ENCODE results near the gene FAHD1. TPM values are rescaled to one million over a fixed set of nuclear protein-coding genes. Genes with fewer than 3 reads are reported as not detected.

The FAHD1 gene
- total and polyA plus RNA-seq, 9 of the 15 experiments (the other 6 are each of a cell fraction or from before 2014, with no cell fraction given) = 2.2 to 20.9 (median 10.7) TPM

DNA sequence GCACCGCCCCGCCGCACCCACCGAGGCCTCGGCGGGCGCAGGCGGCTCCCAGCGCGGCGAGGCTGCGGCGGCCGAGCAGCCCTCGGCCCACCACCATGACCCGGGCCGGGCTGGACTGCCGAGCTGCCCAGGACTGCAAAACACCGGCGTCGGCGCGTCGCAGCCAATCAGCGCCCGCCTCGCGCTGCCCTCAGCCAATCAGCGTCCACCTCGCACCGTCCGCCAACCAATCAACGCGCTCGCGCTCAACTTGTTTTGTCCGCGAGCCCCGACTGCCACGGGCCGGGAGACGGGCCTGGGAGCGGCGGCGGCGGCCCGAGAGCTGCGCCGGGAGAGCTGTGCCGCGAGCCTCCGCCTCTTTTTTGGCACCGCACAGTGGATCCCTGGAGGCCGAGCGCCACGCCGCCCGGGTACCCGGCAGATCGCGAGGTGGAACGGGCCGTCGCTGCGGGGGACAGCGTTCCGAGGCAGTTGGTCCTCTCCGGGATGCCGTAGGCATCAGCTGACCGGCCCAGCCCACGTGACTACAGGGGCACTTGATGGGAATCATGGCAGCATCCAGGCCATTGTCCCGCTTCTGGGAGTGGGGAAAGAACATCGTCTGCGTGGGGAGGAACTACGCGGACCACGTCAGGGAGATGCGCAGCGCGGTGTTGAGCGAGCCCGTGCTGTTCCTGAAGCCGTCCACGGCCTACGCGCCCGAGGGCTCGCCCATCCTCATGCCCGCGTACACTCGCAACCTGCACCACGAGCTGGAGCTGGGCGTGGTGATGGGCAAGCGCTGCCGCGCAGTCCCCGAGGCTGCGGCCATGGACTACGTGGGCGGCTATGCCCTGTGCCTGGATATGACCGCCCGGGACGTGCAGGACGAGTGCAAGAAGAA lies at the start of gene FAHD1, which contains the start of gene HAGH (continued):
- TF ChIP-seq, protein P1, sequence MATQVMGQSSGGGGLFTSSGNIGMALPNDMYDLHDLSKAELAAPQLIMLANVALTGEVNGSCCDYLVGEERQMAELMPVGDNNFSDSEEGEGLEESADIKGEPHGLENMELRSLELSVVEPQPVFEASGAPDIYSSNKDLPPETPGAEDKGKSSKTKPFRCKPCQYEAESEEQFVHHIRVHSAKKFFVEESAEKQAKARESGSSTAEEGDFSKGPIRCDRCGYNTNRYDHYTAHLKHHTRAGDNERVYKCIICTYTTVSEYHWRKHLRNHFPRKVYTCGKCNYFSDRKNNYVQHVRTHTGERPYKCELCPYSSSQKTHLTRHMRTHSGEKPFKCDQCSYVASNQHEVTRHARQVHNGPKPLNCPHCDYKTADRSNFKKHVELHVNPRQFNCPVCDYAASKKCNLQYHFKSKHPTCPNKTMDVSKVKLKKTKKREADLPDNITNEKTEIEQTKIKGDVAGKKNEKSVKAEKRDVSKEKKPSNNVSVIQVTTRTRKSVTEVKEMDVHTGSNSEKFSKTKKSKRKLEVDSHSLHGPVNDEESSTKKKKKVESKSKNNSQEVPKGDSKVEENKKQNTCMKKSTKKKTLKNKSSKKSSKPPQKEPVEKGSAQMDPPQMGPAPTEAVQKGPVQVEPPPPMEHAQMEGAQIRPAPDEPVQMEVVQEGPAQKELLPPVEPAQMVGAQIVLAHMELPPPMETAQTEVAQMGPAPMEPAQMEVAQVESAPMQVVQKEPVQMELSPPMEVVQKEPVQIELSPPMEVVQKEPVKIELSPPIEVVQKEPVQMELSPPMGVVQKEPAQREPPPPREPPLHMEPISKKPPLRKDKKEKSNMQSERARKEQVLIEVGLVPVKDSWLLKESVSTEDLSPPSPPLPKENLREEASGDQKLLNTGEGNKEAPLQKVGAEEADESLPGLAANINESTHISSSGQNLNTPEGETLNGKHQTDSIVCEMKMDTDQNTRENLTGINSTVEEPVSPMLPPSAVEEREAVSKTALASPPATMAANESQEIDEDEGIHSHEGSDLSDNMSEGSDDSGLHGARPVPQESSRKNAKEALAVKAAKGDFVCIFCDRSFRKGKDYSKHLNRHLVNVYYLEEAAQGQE (IDR thresholded peaks at IDR 0.05; ENCODE audit: borderline replicate concordance) = peak; percentile 94
- TF ChIP-seq, protein P1 (CRISPR knock-in tag; IDR thresholded peaks at IDR 0.05; ENCODE audit: low read depth) = 0 out of 2 replicates have a peak, but pooled peaks have one; percentile 53
- TF ChIP-seq RBM17 (IDR thresholded peaks at IDR 0.05; ENCODE audit: borderline replicate concordance, low read depth, low read length) (no peak), U2AF1 (optimal IDR thresholded peaks at IDR 0.05; ENCODE audit: low read depth, low read length) (peak; percentile 45), EHMT2 (IDR thresholded peaks at IDR 0.05) (no peak), ATF7 (IDR thresholded peaks at IDR 0.05) (peak; percentile 84), XRCC3 (IDR thresholded peaks at IDR 0.05) (no peak), TRIM28 (IDR thresholded peaks at IDR 0.05) (peak; percentile 53; the same call in 1 of the 2 replicates), ZNF584 (CRISPR knock-in tag; IDR thresholded peaks at IDR 0.05; ENCODE audit: low read depth) (no peak), POLR2AphosphoS2 (IDR thresholded peaks at IDR 0.05; ENCODE audit: low read length) (no peak), PHB (CRISPR knock-in tag; IDR thresholded peaks at IDR 0.05) (no peak), GATAD2A (IDR thresholded peaks at IDR 0.05) (0 out of 2 replicates have a peak, but pooled peaks have one; percentile 54), NR2C2 (CRISPR knock-in tag; IDR thresholded peaks at IDR 0.05) (peak; percentile 76), NR2C2 (tag; IDR thresholded peaks at IDR 0.05) (peak; percentile 82), SIX5 (IDR thresholded peaks at IDR 0.05; ENCODE audit: borderline replicate concordance in 1 of 2, insufficient read depth in 1 of 2, low read depth in 1 of 2, low read length in 2 of 2) (0 out of 4 replicates have a peak, but pooled peaks of 1 of the 2 experiments have one; percentile 20), HDAC3 (IDR thresholded peaks at IDR 0.05; ENCODE audit: borderline replicate concordance, partially characterized antibody) (no peak)
- TF ChIP-seq, protein P2, sequence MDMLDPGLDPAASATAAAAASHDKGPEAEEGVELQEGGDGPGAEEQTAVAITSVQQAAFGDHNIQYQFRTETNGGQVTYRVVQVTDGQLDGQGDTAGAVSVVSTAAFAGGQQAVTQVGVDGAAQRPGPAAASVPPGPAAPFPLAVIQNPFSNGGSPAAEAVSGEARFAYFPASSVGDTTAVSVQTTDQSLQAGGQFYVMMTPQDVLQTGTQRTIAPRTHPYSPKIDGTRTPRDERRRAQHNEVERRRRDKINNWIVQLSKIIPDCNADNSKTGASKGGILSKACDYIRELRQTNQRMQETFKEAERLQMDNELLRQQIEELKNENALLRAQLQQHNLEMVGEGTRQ (CRISPR knock-in tag; IDR thresholded peaks at IDR 0.05) = peak; percentile 100
- TF ChIP-seq, protein P3, sequence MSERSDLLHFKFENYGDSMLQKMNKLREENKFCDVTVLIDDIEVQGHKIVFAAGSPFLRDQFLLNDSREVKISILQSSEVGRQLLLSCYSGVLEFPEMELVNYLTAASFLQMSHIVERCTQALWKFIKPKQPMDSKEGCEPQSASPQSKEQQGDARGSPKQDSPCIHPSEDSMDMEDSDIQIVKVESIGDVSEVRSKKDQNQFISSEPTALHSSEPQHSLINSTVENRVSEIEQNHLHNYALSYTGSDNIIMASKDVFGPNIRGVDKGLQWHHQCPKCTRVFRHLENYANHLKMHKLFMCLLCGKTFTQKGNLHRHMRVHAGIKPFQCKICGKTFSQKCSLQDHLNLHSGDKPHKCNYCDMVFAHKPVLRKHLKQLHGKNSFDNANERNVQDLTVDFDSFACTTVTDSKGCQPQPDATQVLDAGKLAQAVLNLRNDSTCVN (CRISPR knock-in tag; IDR thresholded peaks at IDR 0.05) = no peak

Data from K562 (cell line).